ENCODE results near the gene FAM83E.

The FAM83E gene

DNA sequence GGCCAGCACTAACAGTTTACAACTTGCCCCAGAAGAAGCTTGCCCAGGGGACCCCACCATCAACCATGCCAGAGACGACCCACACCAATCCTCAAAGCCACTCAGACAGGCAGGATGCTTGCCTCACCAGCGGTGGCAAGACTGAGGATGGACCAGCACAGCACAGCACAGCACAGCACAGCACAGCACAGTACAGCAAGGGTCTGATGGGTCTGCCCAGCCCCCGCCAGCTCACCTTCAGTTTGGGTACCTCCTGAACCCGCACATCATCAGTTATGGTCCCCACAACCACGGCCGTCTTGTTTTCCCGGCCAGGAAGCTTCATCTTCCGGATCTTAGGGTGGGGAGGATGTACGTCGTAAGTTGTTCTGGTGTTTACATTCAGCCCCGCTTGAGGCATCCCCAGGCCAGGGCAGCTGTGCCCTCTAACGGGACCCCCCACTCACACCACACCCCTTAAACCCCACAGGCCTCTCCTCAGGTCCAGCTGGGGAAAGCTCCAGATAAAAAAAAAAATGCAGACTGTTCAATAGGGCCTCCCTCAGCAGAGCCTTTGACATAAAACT is 1.7 kb upstream of the FAM83E start:
- Histone ChIP-seq H3K4me1 (ENCODE audit: control insufficient read depth, insufficient read depth, low read length) (peaks cover 37% of the 10 kb centered on the region), H3K27ac (ENCODE audit: low read depth, low read length) (peak overlapping the region; percentile 96), H3K27me3 (ENCODE audit: control insufficient read depth, insufficient read depth, low read length) (no peaks in the 10 kb centered on the region), H3K9me3 (ENCODE audit: control insufficient read depth, insufficient read depth, low read length) (no peaks in the 10 kb centered on the region), H3K4me3 (ENCODE audit: low read depth, low read length) (no peak overlapping the region), H3K9ac (ENCODE audit: low read depth, low read length) (no peak overlapping the region), H3K36me3 (ENCODE audit: control insufficient read depth, insufficient read depth, low read length) (peaks cover 36% of the 10 kb centered on the region)

- Histone ChIP-seq H3K36me3 (ENCODE audit: control insufficient read depth, insufficient read depth, low read length) (peaks cover 33% of the 10 kb centered on the region), H3K27ac (ENCODE audit: low read depth, low read length) (peak overlapping the region; percentile 96), H3K27me3 (ENCODE audit: control insufficient read depth, insufficient read depth, low read length) (no peaks in the 10 kb centered on the region), H3K4me3 (ENCODE audit: low read depth, low read length) (no peak overlapping the region), H3K4me1 (ENCODE audit: control insufficient read depth, insufficient read depth, low read length) (peaks cover 37% of the 10 kb centered on the region), H3K9me3 (ENCODE audit: control insufficient read depth, insufficient read depth, low read length) (no peaks in the 10 kb centered on the region), H3K9ac (ENCODE audit: low read depth, low read length) (no peak overlapping the region)
These were observed 1.2 kb upstream of the FAM83E start for GRCh38 chr19:48616041-48616436.

- Histone ChIP-seq H3K27ac (ENCODE audit: low read depth, low read length) (peak overlapping the region; percentile 96), H3K36me3 (ENCODE audit: control insufficient read depth, insufficient read depth, low read length) (peaks cover 33% of the 10 kb centered on the region), H3K9me3 (ENCODE audit: control insufficient read depth, insufficient read depth, low read length) (no peaks in the 10 kb centered on the region), H3K27me3 (ENCODE audit: control insufficient read depth, insufficient read depth, low read length) (no peaks in the 10 kb centered on the region), H3K4me1 (ENCODE audit: control insufficient read depth, insufficient read depth, low read length) (peaks cover 37% of the 10 kb centered on the region), H3K9ac (ENCODE audit: low read depth, low read length) (peak overlapping the region; percentile 64; the same call in 1 of the 2 replicates), H3K4me3 (ENCODE audit: low read depth, low read length) (peak overlapping the region; percentile 22; the same call in 1 of the 2 replicates)
These were observed 560 bp upstream of the FAM83E start for GRCh38 chr19:48615231-48616040.

- H3K36me3 ChIP-seq (ENCODE audit: control insufficient read depth, insufficient read depth, low read length): peaks cover 33% of the 10 kb centered on the region
- H3K9ac ChIP-seq (ENCODE audit: low read depth, low read length): peak overlapping the region; percentile 64
- peaks cover 37% of the 10 kb centered on the region for H3K4me1 ChIP-seq (ENCODE audit: control insufficient read depth, insufficient read depth, low read length)
- H3K27me3 ChIP-seq (ENCODE audit: control insufficient read depth, insufficient read depth, low read length): no peaks in the 10 kb centered on the region
- H3K27ac ChIP-seq (ENCODE audit: low read depth, low read length): peak overlapping the region; percentile 96
- H3K9me3 ChIP-seq (ENCODE audit: control insufficient read depth, insufficient read depth, low read length): no peaks in the 10 kb centered on the region
- H3K4me3 ChIP-seq (ENCODE audit: low read depth, low read length): peak overlapping the region; percentile 19; the same call in 1 of the 2 replicates
These were observed 932 bp downstream of the FAM83E start for GRCh38 chr19:48613852-48614435.

- no peaks in the 10 kb centered on the region for H3K27me3 ChIP-seq (ENCODE audit: control insufficient read depth, insufficient read depth, low read length)
- H3K36me3 ChIP-seq (ENCODE audit: control insufficient read depth, insufficient read depth, low read length): peaks cover 33% of the 10 kb centered on the region
- H3K9me3 ChIP-seq (ENCODE audit: control insufficient read depth, insufficient read depth, low read length): no peaks in the 10 kb centered on the region
- no peak overlapping the region for H3K4me3 ChIP-seq (ENCODE audit: low read depth, low read length)
- no peak overlapping the region for H3K27ac ChIP-seq (ENCODE audit: low read depth, low read length)
- H3K9ac ChIP-seq (ENCODE audit: low read depth, low read length): no peak overlapping the region
- peaks cover 37% of the 10 kb centered on the region for H3K4me1 ChIP-seq (ENCODE audit: control insufficient read depth, insufficient read depth, low read length)
These were observed 1.6 kb downstream of the FAM83E start for GRCh38 chr19:48613024-48613851.

GRCh38 chr19:48611872-48612271 is 3.0 kb downstream of the FAM83E start:
- no peaks in the 10 kb centered on the region for H3K9me3 ChIP-seq (ENCODE audit: control insufficient read depth, insufficient read depth, low read length)
- peaks cover 22% of the 10 kb centered on the region for H3K36me3 ChIP-seq (ENCODE audit: control insufficient read depth, insufficient read depth, low read length)
- no peak overlapping the region for H3K4me3 ChIP-seq (ENCODE audit: low read depth, low read length)
- no peak overlapping the region for H3K9ac ChIP-seq (ENCODE audit: low read depth, low read length)
- peaks cover 29% of the 10 kb centered on the region for H3K4me1 ChIP-seq (ENCODE audit: control insufficient read depth, insufficient read depth, low read length)
- H3K27me3 ChIP-seq (ENCODE audit: control insufficient read depth, insufficient read depth, low read length): no peaks in the 10 kb centered on the region
- H3K27ac ChIP-seq (ENCODE audit: low read depth, low read length): no peak overlapping the region

DNA sequence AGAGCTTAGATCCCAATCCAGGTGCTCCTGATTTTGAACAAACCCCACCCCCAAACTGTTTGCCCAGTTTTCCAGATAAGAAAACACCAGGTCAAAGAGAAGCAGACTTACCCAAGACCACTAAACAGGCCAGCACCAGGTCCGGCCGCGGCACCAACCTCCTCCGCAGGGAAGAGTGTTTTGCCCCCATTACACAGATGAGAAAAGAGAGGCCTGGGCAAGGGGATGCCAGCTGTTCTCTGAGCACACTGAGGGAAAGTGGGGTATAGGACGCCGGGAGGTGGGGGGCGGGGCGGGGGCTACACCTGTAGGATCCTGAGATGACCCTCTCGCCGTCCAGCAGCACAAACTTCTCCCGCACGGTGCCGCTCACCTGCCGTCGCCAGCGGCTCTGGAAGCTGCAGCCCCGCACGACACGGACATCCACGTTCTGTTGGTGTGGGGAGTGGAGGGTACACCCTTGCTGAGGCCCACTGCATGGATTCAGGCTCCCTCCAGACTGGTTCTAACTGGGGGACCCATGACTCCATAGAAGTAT is 5.2 kb downstream of the FAM83E start:
- H3K36me3 ChIP-seq (ENCODE audit: control insufficient read depth, insufficient read depth, low read length): 0 out of 2 replicates have a peak, but pooled peaks cover 2% of the 10 kb centered on the region

GRCh38 chr19:48608798-48609263 is 6.0 kb downstream of the FAM83E start:
- Histone ChIP-seq H3K4me3 (ENCODE audit: low read depth, low read length) (no peak overlapping the region), H3K9ac (ENCODE audit: low read depth, low read length) (no peak overlapping the region), H3K4me1 (ENCODE audit: control insufficient read depth, insufficient read depth, low read length) (peaks cover 2% of the 10 kb centered on the region), H3K27me3 (ENCODE audit: control insufficient read depth, insufficient read depth, low read length) (no peaks in the 10 kb centered on the region), H3K27ac (ENCODE audit: low read depth, low read length) (no peak overlapping the region), H3K9me3 (ENCODE audit: control insufficient read depth, insufficient read depth, low read length) (no peaks in the 10 kb centered on the region), H3K36me3 (ENCODE audit: control insufficient read depth, insufficient read depth, low read length) (0 out of 2 replicates have a peak, but pooled peaks cover 2% of the 10 kb centered on the region)

More for the DNA sequence above, 5.2 kb downstream of the FAM83E start:
- Histone ChIP-seq H3K9ac (ENCODE audit: low read depth, low read length) (no peak overlapping the region), H3K4me3 (ENCODE audit: low read depth, low read length) (no peak overlapping the region), H3K27ac (ENCODE audit: low read depth, low read length) (no peak overlapping the region), H3K4me1 (ENCODE audit: control insufficient read depth, insufficient read depth, low read length) (peaks cover 9% of the 10 kb centered on the region), H3K27me3 (ENCODE audit: control insufficient read depth, insufficient read depth, low read length) (no peaks in the 10 kb centered on the region), H3K9me3 (ENCODE audit: control insufficient read depth, insufficient read depth, low read length) (no peaks in the 10 kb centered on the region)

DNA sequence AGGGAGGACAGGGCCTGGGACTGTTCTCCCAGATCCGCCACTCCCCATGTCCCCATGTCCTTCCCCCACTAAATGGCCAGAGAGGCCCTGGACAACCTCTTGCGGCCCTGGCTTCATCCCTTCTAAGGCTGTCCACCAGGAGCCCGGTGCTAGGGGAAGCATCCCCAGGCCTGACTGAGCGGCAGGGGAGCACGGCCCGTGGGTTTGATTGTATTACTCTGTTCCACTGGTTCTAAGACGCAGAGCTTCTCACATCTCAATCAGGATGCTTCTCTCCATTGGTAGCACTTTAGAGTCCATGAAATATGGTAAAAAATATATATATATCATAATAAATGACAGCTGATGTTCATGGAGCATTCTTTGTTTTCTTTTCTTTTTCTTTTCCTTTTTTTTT is 7.5 kb downstream of the FAM83E start:
- no peaks in the 10 kb centered on the region for H3K4me1 ChIP-seq (ENCODE audit: control insufficient read depth, insufficient read depth, low read length)
- H3K36me3 ChIP-seq (ENCODE audit: control insufficient read depth, insufficient read depth, low read length): 0 out of 2 replicates have a peak, but pooled peaks cover 2% of the 10 kb centered on the region
- no peak overlapping the region for H3K27ac ChIP-seq (ENCODE audit: low read depth, low read length)
- H3K9me3 ChIP-seq (ENCODE audit: control insufficient read depth, insufficient read depth, low read length): no peaks in the 10 kb centered on the region
- H3K9ac ChIP-seq (ENCODE audit: low read depth, low read length): no peak overlapping the region
- no peaks in the 10 kb centered on the region for H3K27me3 ChIP-seq (ENCODE audit: control insufficient read depth, insufficient read depth, low read length)
- no peak overlapping the region for H3K4me3 ChIP-seq (ENCODE audit: low read depth, low read length)
